ENCODE results near the gene RNU7-1.

- TF ChIP-seq CTCF (IDR thresholded peaks at IDR 0.05) (no peak), POLR2A (IDR thresholded peaks at IDR 0.05) (no peak)
Measured at GRCh38 chr12:6954316-6955107, 10.9 kb downstream of the RNU7-1 start.

All from thyroid gland (tissue), 4 donors.